ENCODE data around the gene PTGES3L. TPM values are rescaled to one million over a fixed set of nuclear protein-coding genes. Genes with fewer than 3 reads are reported as not detected.

PTGES3L gene
- total RNA-seq, 1 donor from 2014 or later = 5.6 TPM

- DNase-seq (ENCODE audit: low spot score, unreplicated experiment) = no peak
- H3K4me3 Mint-ChIP-seq (ENCODE audit: low read depth) = peak overlapping the region; percentile 83
- peaks cover 9% of the 10 kb centered on the region for H3K4me1 Mint-ChIP-seq (ENCODE audit: low read depth)
- TF ChIP-seq CTCF (IDR thresholded peaks at IDR 0.05; ENCODE audit: unreplicated experiment) = no peak
- no peaks in the 10 kb centered on the region for H3K27me3 Mint-ChIP-seq
- H3K27ac Mint-ChIP-seq = peak overlapping the region; percentile 90
- no peaks in the 10 kb centered on the region for H3K36me3 Mint-ChIP-seq (ENCODE audit: insufficient read depth)
- no peaks in the 10 kb centered on the region for H3K9me3 Mint-ChIP-seq (ENCODE audit: low read depth)
Observed at GRCh38 chr17:43025766-43026537, 46.1 kb upstream of the PTGES3L start.

DNA sequence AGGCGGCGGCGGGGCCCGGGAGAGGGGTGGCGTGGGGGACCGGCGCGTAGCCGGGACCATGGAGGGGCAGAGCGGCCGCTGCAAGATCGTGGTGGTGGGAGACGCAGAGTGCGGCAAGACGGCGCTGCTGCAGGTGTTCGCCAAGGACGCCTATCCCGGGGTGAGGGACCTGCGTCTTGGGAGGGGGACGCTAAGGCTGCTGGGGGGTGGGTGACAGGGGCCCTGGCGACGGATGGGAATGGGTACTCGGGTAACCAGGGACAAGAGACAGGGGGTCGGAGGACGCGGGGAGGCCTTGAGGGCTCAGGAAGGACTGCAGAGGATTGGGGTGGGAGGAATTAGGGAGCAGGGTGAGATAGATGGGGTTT is 45.4 kb upstream of the PTGES3L start:
- no peak for TF ChIP-seq CTCF (IDR thresholded peaks at IDR 0.05; ENCODE audit: unreplicated experiment)
- no peaks in the 10 kb centered on the region for H3K9me3 Mint-ChIP-seq (ENCODE audit: low read depth)
- peak overlapping the region; percentile 90 for H3K27ac Mint-ChIP-seq
- DNase-seq (ENCODE audit: low spot score, unreplicated experiment) = no peak
- no peaks in the 10 kb centered on the region for H3K27me3 Mint-ChIP-seq
- no peaks in the 10 kb centered on the region for H3K36me3 Mint-ChIP-seq (ENCODE audit: insufficient read depth)
- H3K4me1 Mint-ChIP-seq (ENCODE audit: low read depth) = peaks cover 12% of the 10 kb centered on the region
- peak overlapping the region; percentile 83 for H3K4me3 Mint-ChIP-seq (ENCODE audit: low read depth)

GRCh38 chr17:43024407-43025289 is 44.8 kb upstream of the PTGES3L start, which contains the start of gene RND2:
TSS of gene RND2 (plus strand) at chr17:43025231. CDS start at chr17:43025348, 117 bp downstream.
- H3K27me3 Mint-ChIP-seq = no peaks in the 10 kb centered on the region
- peaks cover 18% of the 10 kb centered on the region for H3K4me1 Mint-ChIP-seq (ENCODE audit: low read depth)
- peak within 1 kb of the TSS; percentile 96 for H3K27ac Mint-ChIP-seq
- H3K4me3 Mint-ChIP-seq (ENCODE audit: low read depth) = peak within 1 kb of the TSS; percentile 87
- H3K36me3 Mint-ChIP-seq (ENCODE audit: insufficient read depth) = no peaks in the 10 kb centered on the region
- DNase-seq (ENCODE audit: low spot score, unreplicated experiment) = peak; percentile 73
- H3K9me3 Mint-ChIP-seq (ENCODE audit: low read depth) = no peaks in the 10 kb centered on the region
- TF ChIP-seq CTCF (IDR thresholded peaks at IDR 0.05; ENCODE audit: unreplicated experiment) = peak; percentile 66

- Mint-ChIP-seq H3K27me3 (no peaks in the 10 kb centered on the region), H3K36me3 (ENCODE audit: insufficient read depth) (peaks cover 5% of the 10 kb centered on the region), H3K9me3 (ENCODE audit: low read depth) (no peaks in the 10 kb centered on the region), H3K4me3 (ENCODE audit: low read depth) (peak within 1 kb of the TSS; percentile 95), H3K4me1 (ENCODE audit: low read depth) (peaks cover 31% of the 10 kb centered on the region), H3K27ac (peak within 1 kb of the TSS; percentile 96)
- TF ChIP-seq CTCF (IDR thresholded peaks at IDR 0.05; ENCODE audit: unreplicated experiment) = no peak
- DNase-seq (ENCODE audit: low spot score, unreplicated experiment) = peak; percentile 53
Observed at GRCh38 chr17:43021741-43022512, 42.0 kb upstream of the PTGES3L start, which contains the start of gene VAT1. TSS of gene VAT1 (minus strand) at chr17:43022385. CDS start at chr17:43022322, 63 bp downstream.

All from progenitor cell of endocrine pancreas (in vitro differentiated cells).